Measurements from ENCODE around the gene MRPS24. TPM values are rescaled to one million over a fixed set of nuclear protein-coding genes. Genes with fewer than 3 reads are reported as not detected.

The MRPS24 gene
- total and polyA plus RNA-seq, 2 of the 13 experiments (the other 11 are each of a cell fraction or from before 2014, with no cell fraction given), result 135 to 162 TPM

- TF ChIP-seq ZNF121 (CRISPR knock-in tag; IDR thresholded peaks at IDR 0.05), result peak; percentile 25; the same call in 1 of the 2 replicates
- peak; percentile 57; the same call in 1 of the 2 replicates for TF ChIP-seq CBX5 (CRISPR knock-in tag; IDR thresholded peaks at IDR 0.05; ENCODE audit: borderline replicate concordance)
- peak; percentile 89 for TF ChIP-seq SALL1 (CRISPR knock-in tag; IDR thresholded peaks at IDR 0.05)
- TF ChIP-seq ZFP82 (CRISPR knock-in tag; IDR thresholded peaks at IDR 0.05; ENCODE audit: borderline replicate concordance), result 0 out of 2 replicates have a peak, but pooled peaks have one; percentile 47
- TF ChIP-seq NR2F1 (CRISPR knock-in tag; IDR thresholded peaks at IDR 0.05), result peak; percentile 91 to 92
- peak; percentile 89 for TF ChIP-seq ERF (CRISPR knock-in tag; IDR thresholded peaks at IDR 0.05)
- peak; percentile 54; the same call in 1 of the 2 replicates for TF ChIP-seq ZNF292 (CRISPR knock-in tag; IDR thresholded peaks at IDR 0.05; ENCODE audit: borderline replicate concordance, low read depth)
- TF ChIP-seq ZNF891 (CRISPR knock-in tag; IDR thresholded peaks at IDR 0.05), result peak; percentile 65; the same call in 1 of the 2 replicates
- no peak for TF ChIP-seq WIZ (CRISPR knock-in tag; IDR thresholded peaks at IDR 0.05)
- TF ChIP-seq SP5 (CRISPR knock-in tag; IDR thresholded peaks at IDR 0.05; ENCODE audit: borderline replicate concordance, low read depth), result peak; percentile 85
- TF ChIP-seq ZXDC (CRISPR knock-in tag; IDR thresholded peaks at IDR 0.05), result no peak
- TF ChIP-seq HMG20B (CRISPR knock-in tag; conservative IDR thresholded peaks at IDR 0.05), result peak; percentile 51; the same call in 1 of the 2 replicates
- TF ChIP-seq YY1 (IDR thresholded peaks at IDR 0.05; ENCODE audit: insufficient read depth, insufficient replicate concordance, low read depth, low read length), result no peak
- TF ChIP-seq GABPB1 (CRISPR knock-in tag; IDR thresholded peaks at IDR 0.05), result peak; percentile 71
- TF ChIP-seq, protein P1, sequence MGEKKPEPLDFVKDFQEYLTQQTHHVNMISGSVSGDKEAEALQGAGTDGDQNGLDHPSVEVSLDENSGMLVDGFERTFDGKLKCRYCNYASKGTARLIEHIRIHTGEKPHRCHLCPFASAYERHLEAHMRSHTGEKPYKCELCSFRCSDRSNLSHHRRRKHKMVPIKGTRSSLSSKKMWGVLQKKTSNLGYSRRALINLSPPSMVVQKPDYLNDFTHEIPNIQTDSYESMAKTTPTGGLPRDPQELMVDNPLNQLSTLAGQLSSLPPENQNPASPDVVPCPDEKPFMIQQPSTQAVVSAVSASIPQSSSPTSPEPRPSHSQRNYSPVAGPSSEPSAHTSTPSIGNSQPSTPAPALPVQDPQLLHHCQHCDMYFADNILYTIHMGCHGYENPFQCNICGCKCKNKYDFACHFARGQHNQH (CRISPR knock-in tag; IDR thresholded peaks at IDR 0.05), result peak; percentile 88; the same call in 1 of the 2 replicates
- no peak for TF ChIP-seq ATF7 (IDR thresholded peaks at IDR 0.05)
- peak; percentile 66; the same call in 1 of the 2 replicates for TF ChIP-seq ATF7 (CRISPR knock-in tag; IDR thresholded peaks at IDR 0.05)
- peak; percentile 79 for TF ChIP-seq ZNF331 (CRISPR knock-in tag; IDR thresholded peaks at IDR 0.05)
- TF ChIP-seq ZNF788 (CRISPR knock-in tag; IDR thresholded peaks at IDR 0.05; ENCODE audit: borderline replicate concordance), result peak; percentile 84; the same call in 1 of the 2 replicates
- TF ChIP-seq, protein P2, sequence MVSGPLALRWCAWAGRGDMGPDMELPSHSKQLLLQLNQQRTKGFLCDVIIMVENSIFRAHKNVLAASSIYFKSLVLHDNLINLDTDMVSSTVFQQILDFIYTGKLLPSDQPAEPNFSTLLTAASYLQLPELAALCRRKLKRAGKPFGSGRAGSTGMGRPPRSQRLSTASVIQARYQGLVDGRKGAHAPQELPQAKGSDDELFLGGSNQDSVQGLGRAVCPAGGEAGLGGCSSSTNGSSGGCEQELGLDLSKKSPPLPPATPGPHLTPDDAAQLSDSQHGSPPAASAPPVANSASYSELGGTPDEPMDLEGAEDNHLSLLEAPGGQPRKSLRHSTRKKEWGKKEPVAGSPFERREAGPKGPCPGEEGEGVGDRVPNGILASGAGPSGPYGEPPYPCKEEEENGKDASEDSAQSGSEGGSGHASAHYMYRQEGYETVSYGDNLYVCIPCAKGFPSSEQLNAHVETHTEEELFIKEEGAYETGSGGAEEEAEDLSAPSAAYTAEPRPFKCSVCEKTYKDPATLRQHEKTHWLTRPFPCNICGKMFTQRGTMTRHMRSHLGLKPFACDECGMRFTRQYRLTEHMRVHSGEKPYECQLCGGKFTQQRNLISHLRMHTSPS (CRISPR knock-in tag; IDR thresholded peaks at IDR 0.05; ENCODE audit: low read depth), result peak; percentile 54; the same call in 1 of the 2 replicates
- TF ChIP-seq, protein P3, sequence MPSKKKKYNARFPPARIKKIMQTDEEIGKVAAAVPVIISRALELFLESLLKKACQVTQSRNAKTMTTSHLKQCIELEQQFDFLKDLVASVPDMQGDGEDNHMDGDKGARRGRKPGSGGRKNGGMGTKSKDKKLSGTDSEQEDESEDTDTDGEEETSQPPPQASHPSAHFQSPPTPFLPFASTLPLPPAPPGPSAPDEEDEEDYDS (CRISPR knock-in tag; IDR thresholded peaks at IDR 0.05), result peak; percentile 93
- TF ChIP-seq, protein P4, sequence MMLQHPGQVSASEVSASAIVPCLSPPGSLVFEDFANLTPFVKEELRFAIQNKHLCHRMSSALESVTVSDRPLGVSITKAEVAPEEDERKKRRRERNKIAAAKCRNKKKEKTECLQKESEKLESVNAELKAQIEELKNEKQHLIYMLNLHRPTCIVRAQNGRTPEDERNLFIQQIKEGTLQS (CRISPR knock-in tag; IDR thresholded peaks at IDR 0.05), result peak; percentile 83
- TF ChIP-seq ZNF33A (CRISPR knock-in tag; IDR thresholded peaks at IDR 0.05; ENCODE audit: borderline replicate concordance), result peak; percentile 82; the same call in 1 of the 2 replicates
Measured at GRCh38 chr7:43905209-43905946, 36.1 kb upstream of the MRPS24 start (continued).

All from HepG2 (cell line).